Measurements from ENCODE around the gene QSER1. TPM values are rescaled to one million over a fixed set of nuclear protein-coding genes. Genes with fewer than 3 reads are reported as not detected.

Gene QSER1
- total and polyA plus RNA-seq, 9 of the 15 experiments (the other 6 are each of a cell fraction or from before 2014, with no cell fraction given) = 5.8 to 33.6 (median 22.3) TPM

DNA sequence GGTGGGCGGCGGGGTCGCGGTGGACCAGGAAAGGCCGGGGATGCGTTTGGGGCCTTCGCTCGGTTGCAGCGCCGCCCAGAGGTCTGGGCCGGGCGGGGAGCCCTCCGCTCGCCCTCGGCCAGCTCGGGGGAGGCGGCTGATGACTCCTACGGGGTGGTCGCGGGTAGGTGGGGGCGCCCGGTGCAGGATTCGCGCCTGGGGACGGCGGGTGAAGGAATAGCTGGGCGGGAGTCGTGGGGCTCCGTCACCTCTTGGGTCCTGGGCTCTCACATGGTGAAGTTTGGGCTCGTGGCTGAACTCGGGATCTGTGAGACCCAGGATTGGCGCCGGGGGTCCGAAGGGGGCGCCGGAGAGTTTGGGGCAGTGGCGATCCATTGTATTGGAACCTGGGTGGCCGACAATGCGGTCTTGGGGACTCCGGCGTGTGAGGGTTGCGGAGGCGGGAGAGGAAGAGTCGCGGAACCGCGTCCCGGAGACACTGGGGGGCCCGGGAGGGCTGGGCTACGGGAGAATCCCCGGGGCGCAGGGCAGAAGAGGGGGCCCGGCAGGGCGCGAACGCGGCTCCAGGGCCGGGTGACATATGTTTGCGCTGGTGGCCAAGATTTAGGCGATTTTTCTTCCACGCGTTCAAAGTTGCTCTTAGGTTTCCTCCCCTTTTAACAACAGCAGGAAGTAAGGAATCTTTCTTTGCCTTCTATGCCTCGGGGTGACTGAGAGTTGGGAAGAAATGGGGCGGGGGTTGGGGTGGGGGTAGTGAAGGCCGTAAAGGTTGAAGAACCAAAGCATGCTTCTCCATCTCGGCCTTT lies 935 bp downstream of the QSER1 start (continued):
- TF ChIP-seq, protein P1, sequence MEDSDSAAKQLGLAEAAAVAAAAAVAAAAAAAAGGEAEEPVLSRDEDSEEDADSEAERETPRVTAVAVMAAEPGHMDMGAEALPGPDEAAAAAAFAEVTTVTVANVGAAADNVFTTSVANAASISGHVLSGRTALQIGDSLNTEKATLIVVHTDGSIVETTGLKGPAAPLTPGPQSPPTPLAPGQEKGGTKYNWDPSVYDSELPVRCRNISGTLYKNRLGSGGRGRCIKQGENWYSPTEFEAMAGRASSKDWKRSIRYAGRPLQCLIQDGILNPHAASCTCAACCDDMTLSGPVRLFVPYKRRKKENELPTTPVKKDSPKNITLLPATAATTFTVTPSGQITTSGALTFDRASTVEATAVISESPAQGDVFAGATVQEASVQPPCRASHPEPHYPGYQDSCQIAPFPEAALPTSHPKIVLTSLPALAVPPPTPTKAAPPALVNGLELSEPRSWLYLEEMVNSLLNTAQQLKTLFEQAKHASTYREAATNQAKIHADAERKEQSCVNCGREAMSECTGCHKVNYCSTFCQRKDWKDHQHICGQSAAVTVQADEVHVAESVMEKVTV (CRISPR knock-in tag; IDR thresholded peaks at IDR 0.05) = 0 out of 2 replicates have a peak, but pooled peaks have one; percentile 14
- TF ChIP-seq ZNF212 (CRISPR knock-in tag; IDR thresholded peaks at IDR 0.05) (no peak), NFXL1 (CRISPR knock-in tag; IDR thresholded peaks at IDR 0.05) (no peak), ZNF780A (CRISPR knock-in tag; IDR thresholded peaks at IDR 0.05) (no peak), FOXJ3 (CRISPR knock-in tag; IDR thresholded peaks at IDR 0.05) (no peak), NELFE (IDR thresholded peaks at IDR 0.05; ENCODE audit: insufficient read depth, insufficient read length) (no peak), ZFX (CRISPR knock-in tag; IDR thresholded peaks at IDR 0.05) (peak; percentile 94), POLR2A (conservative IDR thresholded peaks at IDR 0.05) (peak; percentile 50; the same call in 1 of the 2 replicates), TCF7L2 (IDR thresholded peaks at IDR 0.05; ENCODE audit: low read depth, low read length) (no peak), ESRRA (IDR thresholded peaks at IDR 0.05; ENCODE audit: borderline replicate concordance, low read depth) (no peak), EP400 (IDR thresholded peaks at IDR 0.05) (peak; percentile 70; the same call in 1 of the 2 replicates), NCOA2 (IDR thresholded peaks at IDR 0.05; ENCODE audit: partially characterized antibody in 2 of 2) (no peak), DIDO1 (tag; IDR thresholded peaks at IDR 0.05; ENCODE audit: low read depth) (no peak), ZNF224 (CRISPR knock-in tag; IDR thresholded peaks at IDR 0.05) (no peak)
- TF ChIP-seq, protein P2, sequence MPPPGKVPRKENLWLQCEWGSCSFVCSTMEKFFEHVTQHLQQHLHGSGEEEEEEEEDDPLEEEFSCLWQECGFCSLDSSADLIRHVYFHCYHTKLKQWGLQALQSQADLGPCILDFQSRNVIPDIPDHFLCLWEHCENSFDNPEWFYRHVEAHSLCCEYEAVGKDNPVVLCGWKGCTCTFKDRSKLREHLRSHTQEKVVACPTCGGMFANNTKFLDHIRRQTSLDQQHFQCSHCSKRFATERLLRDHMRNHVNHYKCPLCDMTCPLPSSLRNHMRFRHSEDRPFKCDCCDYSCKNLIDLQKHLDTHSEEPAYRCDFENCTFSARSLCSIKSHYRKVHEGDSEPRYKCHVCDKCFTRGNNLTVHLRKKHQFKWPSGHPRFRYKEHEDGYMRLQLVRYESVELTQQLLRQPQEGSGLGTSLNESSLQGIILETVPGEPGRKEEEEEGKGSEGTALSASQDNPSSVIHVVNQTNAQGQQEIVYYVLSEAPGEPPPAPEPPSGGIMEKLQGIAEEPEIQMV (tag; conservative IDR thresholded peaks at IDR 0.05; ENCODE audit: low read depth) = no peak
- TF ChIP-seq, protein P3, sequence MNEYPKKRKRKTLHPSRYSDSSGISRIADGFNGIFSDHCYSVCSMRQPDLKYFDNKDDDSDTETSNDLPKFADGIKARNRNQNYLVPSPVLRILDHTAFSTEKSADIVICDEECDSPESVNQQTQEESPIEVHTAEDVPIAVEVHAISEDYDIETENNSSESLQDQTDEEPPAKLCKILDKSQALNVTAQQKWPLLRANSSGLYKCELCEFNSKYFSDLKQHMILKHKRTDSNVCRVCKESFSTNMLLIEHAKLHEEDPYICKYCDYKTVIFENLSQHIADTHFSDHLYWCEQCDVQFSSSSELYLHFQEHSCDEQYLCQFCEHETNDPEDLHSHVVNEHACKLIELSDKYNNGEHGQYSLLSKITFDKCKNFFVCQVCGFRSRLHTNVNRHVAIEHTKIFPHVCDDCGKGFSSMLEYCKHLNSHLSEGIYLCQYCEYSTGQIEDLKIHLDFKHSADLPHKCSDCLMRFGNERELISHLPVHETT (CRISPR knock-in tag; conservative IDR thresholded peaks at IDR 0.05 in 1 of 2, IDR thresholded peaks at IDR 0.05 in 1 of 2) = no peak
- TF ChIP-seq, protein P4, sequence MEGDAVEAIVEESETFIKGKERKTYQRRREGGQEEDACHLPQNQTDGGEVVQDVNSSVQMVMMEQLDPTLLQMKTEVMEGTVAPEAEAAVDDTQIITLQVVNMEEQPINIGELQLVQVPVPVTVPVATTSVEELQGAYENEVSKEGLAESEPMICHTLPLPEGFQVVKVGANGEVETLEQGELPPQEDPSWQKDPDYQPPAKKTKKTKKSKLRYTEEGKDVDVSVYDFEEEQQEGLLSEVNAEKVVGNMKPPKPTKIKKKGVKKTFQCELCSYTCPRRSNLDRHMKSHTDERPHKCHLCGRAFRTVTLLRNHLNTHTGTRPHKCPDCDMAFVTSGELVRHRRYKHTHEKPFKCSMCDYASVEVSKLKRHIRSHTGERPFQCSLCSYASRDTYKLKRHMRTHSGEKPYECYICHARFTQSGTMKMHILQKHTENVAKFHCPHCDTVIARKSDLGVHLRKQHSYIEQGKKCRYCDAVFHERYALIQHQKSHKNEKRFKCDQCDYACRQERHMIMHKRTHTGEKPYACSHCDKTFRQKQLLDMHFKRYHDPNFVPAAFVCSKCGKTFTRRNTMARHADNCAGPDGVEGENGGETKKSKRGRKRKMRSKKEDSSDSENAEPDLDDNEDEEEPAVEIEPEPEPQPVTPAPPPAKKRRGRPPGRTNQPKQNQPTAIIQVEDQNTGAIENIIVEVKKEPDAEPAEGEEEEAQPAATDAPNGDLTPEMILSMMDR (IDR thresholded peaks at IDR 0.05 in 2 of 3, conservative IDR thresholded peaks at IDR 0.05 in 1 of 3; ENCODE audit: insufficient read depth in 2 of 3, low read depth in 1 of 3, low read length in 3 of 3) = peak; percentile 44 to 53 (median 52); a peak in 5 of 6 replicates
- TF ChIP-seq, protein P5, sequence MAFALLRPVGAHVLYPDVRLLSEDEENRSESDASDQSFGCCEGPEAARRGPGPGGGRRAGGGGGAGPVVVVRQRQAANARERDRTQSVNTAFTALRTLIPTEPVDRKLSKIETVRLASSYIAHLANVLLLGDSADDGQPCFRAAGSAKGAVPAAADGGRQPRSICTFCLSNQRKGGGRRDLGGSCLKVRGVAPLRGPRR (CRISPR knock-in tag; IDR thresholded peaks at IDR 0.05) = no peak
- TF ChIP-seq, protein P6, sequence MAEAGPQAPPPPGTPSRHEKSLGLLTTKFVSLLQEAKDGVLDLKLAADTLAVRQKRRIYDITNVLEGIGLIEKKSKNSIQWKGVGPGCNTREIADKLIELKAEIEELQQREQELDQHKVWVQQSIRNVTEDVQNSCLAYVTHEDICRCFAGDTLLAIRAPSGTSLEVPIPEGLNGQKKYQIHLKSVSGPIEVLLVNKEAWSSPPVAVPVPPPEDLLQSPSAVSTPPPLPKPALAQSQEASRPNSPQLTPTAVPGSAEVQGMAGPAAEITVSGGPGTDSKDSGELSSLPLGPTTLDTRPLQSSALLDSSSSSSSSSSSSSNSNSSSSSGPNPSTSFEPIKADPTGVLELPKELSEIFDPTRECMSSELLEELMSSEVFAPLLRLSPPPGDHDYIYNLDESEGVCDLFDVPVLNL (CRISPR knock-in tag; IDR thresholded peaks at IDR 0.05; ENCODE audit: low read depth) = no peak
